Hepatocyte (in vitro differentiated cells): Measurements from ENCODE around the gene STKLD1.

ENCODE experiments used
- CTCF ChIP-seq: fragments of 200-600 bp; sonication (generic); IDR thresholded peaks from 2 replicates; pipeline ENCODE4 v1.5.1; 2016; ENCODE audit warnings: antibody characterized with exemption, mild to moderate bottlenecking; ENCODE audit not compliant: poor library complexity
- EZH2 ChIP-seq: fragments of 200-600 bp; sonication (generic); IDR thresholded peaks from 2 replicates; pipeline ENCODE4 v1.6.1; 2016; ENCODE audit warnings: antibody characterized with exemption, mild to moderate bottlenecking, borderline replicate concordance

GRCh38 chr9:133382507-133383141 lies 6.5 kb downstream of the STKLD1 start:
- TF ChIP-seq CTCF = no peak
- TF ChIP-seq EZH2 = no peak
